GM23338 (cell line): ENCODE data around the gene RASSF1. TPM values are rescaled to one million over a fixed set of nuclear protein-coding genes. Genes with fewer than 3 reads are reported as not detected.

ENCODE experiments used
- ATAC-seq: fragments of 200-7000 bp; cut with Tn5 transposase; 3 replicates; pipeline ENCODE4 v1.9.1; 2020
- DNase-seq: peaks from one replicate; pipeline ENCODE4 v3.0.0-alpha.2; 2015; ENCODE audit warnings: low spot score
- H2AFZ ChIP-seq: fragments of 200-600 bp; sonication (generic); 2 replicates; pipeline ENCODE4 v1.8.0; 2016; ENCODE audit warnings: antibody characterized with exemption, mild to moderate bottlenecking, moderate library complexity
- H3F3A ChIP-seq: fragments of 200-600 bp; sonication (generic); replicated peaks from 2 replicates; pipeline ENCODE4 v1.8.0; 2017; ENCODE audit warnings: antibody characterized with exemption, mixed run types, low read depth
- H3K27ac ChIP-seq: fragments of 200-600 bp; sonication (generic); 2 replicates; pipeline ENCODE4 v1.6.1; 2016; ENCODE audit warnings: low read depth
- H3K27me3 ChIP-seq: fragments of 200-600 bp; sonication (generic); 2 replicates; pipeline ENCODE4 v1.8.0; 2016; ENCODE audit warnings: mild to moderate bottlenecking, mixed run types, moderate library complexity; ENCODE audit not compliant: insufficient read depth
- H3K36me3 ChIP-seq: fragments of 200-600 bp; sonication (generic); 2 replicates; pipeline ENCODE4 v1.8.0; 2016; ENCODE audit warnings: mild to moderate bottlenecking; ENCODE audit not compliant: insufficient read depth
- H3K4me1 ChIP-seq: fragments of 200-600 bp; sonication (generic); 2 replicates; pipeline ENCODE4 v1.8.0; 2016; ENCODE audit warnings: mild to moderate bottlenecking, moderate library complexity; ENCODE audit not compliant: insufficient read depth
- H3K4me2 ChIP-seq: fragments of 200-600 bp; sonication (generic); 2 replicates; pipeline ENCODE4 v1.7.1; 2017; ENCODE audit warnings: mixed run types
- H3K4me3 ChIP-seq: fragments of 200-600 bp; sonication (generic); 2 replicates; pipeline ENCODE4 v1.6.1; 2016; ENCODE audit warnings: mixed run types
- H3K79me2 ChIP-seq: fragments of 200-600 bp; sonication (generic); replicated peaks from 2 replicates; pipeline ENCODE4 v1.8.0; 2017; ENCODE audit warnings: mild to moderate bottlenecking; ENCODE audit not compliant: insufficient read depth
- H3K9me2 ChIP-seq: fragments of 200-600 bp; sonication (generic); 2 replicates; pipeline ENCODE4 v1.8.0; 2017; ENCODE audit not compliant: insufficient read depth
- H4K20me1 ChIP-seq: fragments of 200-600 bp; sonication (generic); replicated peaks from 2 replicates; pipeline ENCODE4 v1.8.0; 2017; ENCODE audit warnings: mild to moderate bottlenecking; ENCODE audit not compliant: insufficient read depth
- H3K27ac Mint-ChIP-seq: 2 replicates; pipeline ENCODE4 v1.8.0; 2020; ENCODE audit warnings: inconsistent platforms, mild to moderate bottlenecking, moderate library complexity, mixed read lengths
- H3K27me3 Mint-ChIP-seq: 3 replicates; pipeline ENCODE4 v1.8.0; 2022; ENCODE audit warnings: low read depth, mild to moderate bottlenecking, moderate library complexity, mixed read lengths, inconsistent platforms; ENCODE audit not compliant: insufficient read depth, poor library complexity
- H3K36me3 Mint-ChIP-seq: 3 replicates; pipeline ENCODE4 v1.8.0; 2021; ENCODE audit warnings: low read depth, mild to moderate bottlenecking, inconsistent platforms, moderate library complexity, mixed read lengths
- H3K4me1 Mint-ChIP-seq: 3 replicates; pipeline ENCODE4 v1.8.0; 2020; ENCODE audit warnings: mild to moderate bottlenecking, inconsistent platforms, mixed read lengths
- H3K4me3 Mint-ChIP-seq: 3 replicates; pipeline ENCODE4 v1.8.0; 2021; ENCODE audit warnings: moderate library complexity, mild to moderate bottlenecking, inconsistent platforms, mixed read lengths
- H3K9me3 Mint-ChIP-seq: 3 replicates; pipeline ENCODE4 v1.8.0; 2020; ENCODE audit warnings: moderate library complexity, mild to moderate bottlenecking, inconsistent platforms, mixed read lengths
- CREB1 ChIP-seq: fragments of 250-450 bp; sonication (Bioruptor Pico); IDR thresholded peaks from 2 replicates; pipeline ENCODE4 v1.5.0; 2020; ENCODE audit warnings: low read depth, mild to moderate bottlenecking, moderate library complexity
- EZH2 ChIP-seq: fragments of 200-600 bp; sonication (generic); IDR thresholded peaks from one replicate; pipeline ENCODE4 v1.8.0; 2017; ENCODE audit warnings: antibody characterized with exemption, mild to moderate bottlenecking, low read depth; ENCODE audit not compliant: unreplicated experiment
- EZH2phosphoT487 ChIP-seq: fragments of 200-600 bp; sonication (generic); IDR thresholded peaks from one replicate; pipeline ENCODE4 v1.8.1; 2018; ENCODE audit warnings: antibody characterized with exemption; ENCODE audit not compliant: unreplicated experiment
- JUNB ChIP-seq: IDR thresholded peaks from one replicate; pipeline ENCODE4 v1.6.1; 2016; ENCODE audit warnings: antibody characterized with exemption; ENCODE audit not compliant: unreplicated experiment
- POLR2AphosphoS5 ChIP-seq: IDR thresholded peaks from 2 replicates; pipeline ENCODE4 v1.6.1; 2016; ENCODE audit warnings: antibody characterized with exemption, low read depth
- ZNF114 ChIP-seq: fragments of 250-450 bp; sonication (Bioruptor Pico); IDR thresholded peaks from 2 replicates; pipeline ENCODE4 v1.5.0; 2020; ENCODE audit warnings: mild to moderate bottlenecking, moderate library complexity
- ZNF331 ChIP-seq: fragments of 250-450 bp; sonication (Bioruptor Pico); IDR thresholded peaks from 2 replicates; pipeline ENCODE4 v1.5.0; 2020; ENCODE audit warnings: low read depth, mild to moderate bottlenecking, moderate library complexity
- polyA plus RNA-seq: library from polyadenylated mRNA; unstranded; fragments of >200 nt; fragmentation: Nextera tagmentation; extraction: Ambion mirVana; gene quantifications from 2 replicates; pipeline ENCODE4 v1.2.1, GENCODE V29; 2016
- total RNA-seq: library from RNA; depleted of rRNA; stranded (reverse); fragments of >200 nt; shearing (Covaris generic); gene quantifications from 2 replicates; pipeline ENCODE4 v1.2.3, GENCODE V29; 2014
- TF ChIP-seq, protein P1 (sequence below), 2 experiments: fragments of 200-600 bp in 1 of 2; sonication (generic) in 1 of 2; conservative IDR thresholded peaks; 2 replicates each; pipeline versions ENCODE4 v1.5.1 to v1.6.1; 2016 to 2017; ENCODE audit warnings: antibody characterized with exemption in 2 of 2, low read depth in 2 of 2, mild to moderate bottlenecking in 2 of 2, moderate library complexity in 1 of 2
- TF ChIP-seq, protein P2 (sequence below): IDR thresholded peaks from one replicate; pipeline ENCODE4 v1.6.1; 2018; ENCODE audit warnings: antibody characterized with exemption; ENCODE audit not compliant: unreplicated experiment
- TF ChIP-seq, protein P3 (sequence below): IDR thresholded peaks from 2 replicates; pipeline ENCODE4 v1.6.1; 2016; ENCODE audit warnings: antibody characterized with exemption
- TF ChIP-seq, protein P4 (sequence below): fragments of 250-450 bp; sonication (Bioruptor Pico); IDR thresholded peaks from 2 replicates; pipeline ENCODE4 v1.5.0; 2020; ENCODE audit warnings: mild to moderate bottlenecking, moderate library complexity

The RASSF1 gene
- total and polyA plus RNA-seq, 2 experiments from 2014 or later: 9.6 to 15.7 TPM

DNA sequence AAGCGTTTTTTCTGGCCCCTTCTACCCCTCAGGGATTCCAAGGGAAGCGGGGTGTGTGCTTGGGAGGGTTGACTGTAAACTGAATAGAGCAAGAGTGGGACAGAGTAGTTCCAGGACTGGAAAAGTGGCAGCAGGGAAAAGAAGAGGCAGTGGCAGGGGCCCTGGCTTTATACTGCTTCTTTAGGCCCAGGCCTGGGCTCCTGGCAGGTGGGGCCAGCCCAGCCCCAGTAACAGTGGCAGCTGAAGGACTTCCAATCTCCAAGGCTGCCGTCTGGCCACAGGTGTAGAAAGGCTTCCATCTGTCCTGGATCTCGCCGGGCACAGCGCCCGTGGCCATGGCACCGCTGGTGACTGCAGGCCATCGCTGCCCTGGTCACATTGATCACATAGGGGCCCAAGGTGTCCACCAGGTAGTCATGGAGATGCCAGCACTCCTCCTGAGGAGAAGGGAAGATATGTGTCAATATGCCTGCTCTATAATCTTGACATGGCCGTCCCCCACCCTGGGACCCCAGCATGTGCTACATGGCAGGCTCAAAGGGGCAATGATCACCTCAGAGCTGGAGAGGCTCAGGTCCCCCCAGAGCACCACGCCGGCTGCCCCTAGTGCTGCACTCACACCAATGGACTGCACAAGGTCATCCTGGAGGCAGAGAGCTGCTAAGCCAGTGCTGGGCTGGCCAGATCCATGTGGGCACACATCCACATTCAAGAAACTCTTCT is 47.4 kb downstream of the RASSF1 start:
- Histone ChIP-seq H2AFZ (peak overlapping the region; percentile 89), H3K9me2 (no peaks in the 10 kb centered on the region), H3K27ac (peak overlapping the region; percentile 76; the same call in 1 of the 2 replicates), H3K27me3 (no peaks in the 10 kb centered on the region), H3K36me3 (no peaks in the 10 kb centered on the region; the same call in 1 of the 2 replicates), H3K79me2 (peaks cover 17% of the 10 kb centered on the region), H3K4me1 (peaks cover 7% of the 10 kb centered on the region), H3K4me3 (peak overlapping the region; percentile 47), H3K4me2 (peak overlapping the region; percentile 81), H3F3A (0 out of 2 replicates have a peak, but pooled peaks cover 1% of the 10 kb centered on the region), H4K20me1 (no peaks in the 10 kb centered on the region)
- no peak for DNase-seq
- H3K4me3 Mint-ChIP-seq: peak overlapping the region; percentile 86
- H3K9me3 Mint-ChIP-seq: no peaks in the 10 kb centered on the region
- H3K4me1 Mint-ChIP-seq: peaks cover 14% of the 10 kb centered on the region
- TF ChIP-seq, protein P1, sequence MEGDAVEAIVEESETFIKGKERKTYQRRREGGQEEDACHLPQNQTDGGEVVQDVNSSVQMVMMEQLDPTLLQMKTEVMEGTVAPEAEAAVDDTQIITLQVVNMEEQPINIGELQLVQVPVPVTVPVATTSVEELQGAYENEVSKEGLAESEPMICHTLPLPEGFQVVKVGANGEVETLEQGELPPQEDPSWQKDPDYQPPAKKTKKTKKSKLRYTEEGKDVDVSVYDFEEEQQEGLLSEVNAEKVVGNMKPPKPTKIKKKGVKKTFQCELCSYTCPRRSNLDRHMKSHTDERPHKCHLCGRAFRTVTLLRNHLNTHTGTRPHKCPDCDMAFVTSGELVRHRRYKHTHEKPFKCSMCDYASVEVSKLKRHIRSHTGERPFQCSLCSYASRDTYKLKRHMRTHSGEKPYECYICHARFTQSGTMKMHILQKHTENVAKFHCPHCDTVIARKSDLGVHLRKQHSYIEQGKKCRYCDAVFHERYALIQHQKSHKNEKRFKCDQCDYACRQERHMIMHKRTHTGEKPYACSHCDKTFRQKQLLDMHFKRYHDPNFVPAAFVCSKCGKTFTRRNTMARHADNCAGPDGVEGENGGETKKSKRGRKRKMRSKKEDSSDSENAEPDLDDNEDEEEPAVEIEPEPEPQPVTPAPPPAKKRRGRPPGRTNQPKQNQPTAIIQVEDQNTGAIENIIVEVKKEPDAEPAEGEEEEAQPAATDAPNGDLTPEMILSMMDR (conservative IDR thresholded peaks at IDR 0.05; ENCODE audit: low read depth in 2 of 2): no peak
- TF ChIP-seq ZNF331 (CRISPR knock-in tag) (no peak), EZH2phosphoT487 (no peak), POLR2AphosphoS5 (no peak), EZH2 (no peak), JUNB (no peak), CREB1 (no peak), ZNF114 (no peak)
- TF ChIP-seq, protein P2, sequence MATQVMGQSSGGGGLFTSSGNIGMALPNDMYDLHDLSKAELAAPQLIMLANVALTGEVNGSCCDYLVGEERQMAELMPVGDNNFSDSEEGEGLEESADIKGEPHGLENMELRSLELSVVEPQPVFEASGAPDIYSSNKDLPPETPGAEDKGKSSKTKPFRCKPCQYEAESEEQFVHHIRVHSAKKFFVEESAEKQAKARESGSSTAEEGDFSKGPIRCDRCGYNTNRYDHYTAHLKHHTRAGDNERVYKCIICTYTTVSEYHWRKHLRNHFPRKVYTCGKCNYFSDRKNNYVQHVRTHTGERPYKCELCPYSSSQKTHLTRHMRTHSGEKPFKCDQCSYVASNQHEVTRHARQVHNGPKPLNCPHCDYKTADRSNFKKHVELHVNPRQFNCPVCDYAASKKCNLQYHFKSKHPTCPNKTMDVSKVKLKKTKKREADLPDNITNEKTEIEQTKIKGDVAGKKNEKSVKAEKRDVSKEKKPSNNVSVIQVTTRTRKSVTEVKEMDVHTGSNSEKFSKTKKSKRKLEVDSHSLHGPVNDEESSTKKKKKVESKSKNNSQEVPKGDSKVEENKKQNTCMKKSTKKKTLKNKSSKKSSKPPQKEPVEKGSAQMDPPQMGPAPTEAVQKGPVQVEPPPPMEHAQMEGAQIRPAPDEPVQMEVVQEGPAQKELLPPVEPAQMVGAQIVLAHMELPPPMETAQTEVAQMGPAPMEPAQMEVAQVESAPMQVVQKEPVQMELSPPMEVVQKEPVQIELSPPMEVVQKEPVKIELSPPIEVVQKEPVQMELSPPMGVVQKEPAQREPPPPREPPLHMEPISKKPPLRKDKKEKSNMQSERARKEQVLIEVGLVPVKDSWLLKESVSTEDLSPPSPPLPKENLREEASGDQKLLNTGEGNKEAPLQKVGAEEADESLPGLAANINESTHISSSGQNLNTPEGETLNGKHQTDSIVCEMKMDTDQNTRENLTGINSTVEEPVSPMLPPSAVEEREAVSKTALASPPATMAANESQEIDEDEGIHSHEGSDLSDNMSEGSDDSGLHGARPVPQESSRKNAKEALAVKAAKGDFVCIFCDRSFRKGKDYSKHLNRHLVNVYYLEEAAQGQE: no peak
- TF ChIP-seq, protein P3, sequence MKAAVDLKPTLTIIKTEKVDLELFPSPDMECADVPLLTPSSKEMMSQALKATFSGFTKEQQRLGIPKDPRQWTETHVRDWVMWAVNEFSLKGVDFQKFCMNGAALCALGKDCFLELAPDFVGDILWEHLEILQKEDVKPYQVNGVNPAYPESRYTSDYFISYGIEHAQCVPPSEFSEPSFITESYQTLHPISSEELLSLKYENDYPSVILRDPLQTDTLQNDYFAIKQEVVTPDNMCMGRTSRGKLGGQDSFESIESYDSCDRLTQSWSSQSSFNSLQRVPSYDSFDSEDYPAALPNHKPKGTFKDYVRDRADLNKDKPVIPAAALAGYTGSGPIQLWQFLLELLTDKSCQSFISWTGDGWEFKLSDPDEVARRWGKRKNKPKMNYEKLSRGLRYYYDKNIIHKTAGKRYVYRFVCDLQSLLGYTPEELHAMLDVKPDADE: no peak
- TF ChIP-seq, protein P4, sequence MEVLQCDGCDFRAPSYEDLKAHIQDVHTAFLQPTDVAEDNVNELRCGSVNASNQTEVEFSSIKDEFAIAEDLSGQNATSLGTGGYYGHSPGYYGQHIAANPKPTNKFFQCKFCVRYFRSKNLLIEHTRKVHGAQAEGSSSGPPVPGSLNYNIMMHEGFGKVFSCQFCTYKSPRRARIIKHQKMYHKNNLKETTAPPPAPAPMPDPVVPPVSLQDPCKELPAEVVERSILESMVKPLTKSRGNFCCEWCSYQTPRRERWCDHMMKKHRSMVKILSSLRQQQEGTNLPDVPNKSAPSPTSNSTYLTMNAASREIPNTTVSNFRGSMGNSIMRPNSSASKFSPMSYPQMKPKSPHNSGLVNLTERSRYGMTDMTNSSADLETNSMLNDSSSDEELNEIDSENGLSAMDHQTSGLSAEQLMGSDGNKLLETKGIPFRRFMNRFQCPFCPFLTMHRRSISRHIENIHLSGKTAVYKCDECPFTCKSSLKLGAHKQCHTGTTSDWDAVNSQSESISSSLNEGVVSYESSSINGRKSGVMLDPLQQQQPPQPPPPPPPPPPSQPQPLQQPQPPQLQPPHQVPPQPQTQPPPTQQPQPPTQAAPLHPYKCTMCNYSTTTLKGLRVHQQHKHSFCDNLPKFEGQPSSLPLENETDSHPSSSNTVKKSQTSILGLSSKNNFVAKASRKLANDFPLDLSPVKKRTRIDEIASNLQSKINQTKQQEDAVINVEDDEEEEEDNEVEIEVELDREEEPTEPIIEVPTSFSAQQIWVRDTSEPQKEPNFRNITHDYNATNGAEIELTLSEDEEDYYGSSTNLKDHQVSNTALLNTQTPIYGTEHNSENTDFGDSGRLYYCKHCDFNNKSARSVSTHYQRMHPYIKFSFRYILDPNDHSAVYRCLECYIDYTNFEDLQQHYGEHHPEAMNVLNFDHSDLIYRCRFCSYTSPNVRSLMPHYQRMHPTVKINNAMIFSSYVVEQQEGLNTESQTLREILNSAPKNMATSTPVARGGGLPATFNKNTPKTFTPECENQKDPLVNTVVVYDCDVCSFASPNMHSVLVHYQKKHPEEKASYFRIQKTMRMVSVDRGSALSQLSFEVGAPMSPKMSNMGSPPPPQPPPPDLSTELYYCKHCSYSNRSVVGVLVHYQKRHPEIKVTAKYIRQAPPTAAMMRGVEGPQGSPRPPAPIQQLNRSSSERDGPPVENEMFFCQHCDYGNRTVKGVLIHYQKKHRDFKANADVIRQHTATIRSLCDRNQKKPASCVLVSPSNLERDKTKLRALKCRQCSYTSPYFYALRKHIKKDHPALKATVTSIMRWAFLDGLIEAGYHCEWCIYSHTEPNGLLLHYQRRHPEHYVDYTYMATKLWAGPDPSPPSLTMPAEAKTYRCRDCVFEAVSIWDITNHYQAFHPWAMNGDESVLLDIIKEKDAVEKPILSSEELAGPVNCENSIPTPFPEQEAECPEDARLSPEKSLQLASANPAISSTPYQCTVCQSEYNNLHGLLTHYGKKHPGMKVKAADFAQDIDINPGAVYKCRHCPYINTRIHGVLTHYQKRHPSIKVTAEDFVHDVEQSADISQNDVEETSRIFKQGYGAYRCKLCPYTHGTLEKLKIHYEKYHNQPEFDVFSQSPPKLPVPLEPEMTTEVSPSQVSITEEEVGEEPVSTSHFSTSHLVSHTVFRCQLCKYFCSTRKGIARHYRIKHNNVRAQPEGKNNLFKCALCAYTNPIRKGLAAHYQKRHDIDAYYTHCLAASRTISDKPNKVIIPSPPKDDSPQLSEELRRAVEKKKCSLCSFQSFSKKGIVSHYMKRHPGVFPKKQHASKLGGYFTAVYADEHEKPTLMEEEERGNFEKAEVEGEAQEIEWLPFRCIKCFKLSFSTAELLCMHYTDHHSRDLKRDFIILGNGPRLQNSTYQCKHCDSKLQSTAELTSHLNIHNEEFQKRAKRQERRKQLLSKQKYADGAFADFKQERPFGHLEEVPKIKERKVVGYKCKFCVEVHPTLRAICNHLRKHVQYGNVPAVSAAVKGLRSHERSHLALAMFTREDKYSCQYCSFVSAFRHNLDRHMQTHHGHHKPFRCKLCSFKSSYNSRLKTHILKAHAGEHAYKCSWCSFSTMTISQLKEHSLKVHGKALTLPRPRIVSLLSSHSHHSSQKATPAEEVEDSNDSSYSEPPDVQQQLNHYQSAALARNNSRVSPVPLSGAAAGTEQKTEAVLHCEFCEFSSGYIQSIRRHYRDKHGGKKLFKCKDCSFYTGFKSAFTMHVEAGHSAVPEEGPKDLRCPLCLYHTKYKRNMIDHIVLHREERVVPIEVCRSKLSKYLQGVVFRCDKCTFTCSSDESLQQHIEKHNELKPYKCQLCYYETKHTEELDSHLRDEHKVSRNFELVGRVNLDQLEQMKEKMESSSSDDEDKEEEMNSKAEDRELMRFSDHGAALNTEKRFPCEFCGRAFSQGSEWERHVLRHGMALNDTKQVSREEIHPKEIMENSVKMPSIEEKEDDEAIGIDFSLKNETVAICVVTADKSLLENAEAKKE (CRISPR knock-in tag): no peak
- H3K36me3 Mint-ChIP-seq: peaks cover 32% of the 10 kb centered on the region
- H3K27ac Mint-ChIP-seq: peak overlapping the region; percentile 98
- peaks cover 11% of the 10 kb centered on the region for H3K27me3 Mint-ChIP-seq
- ATAC-seq: no peak
